IPS-20b (cell line): ENCODE data around the gene GRK4.
"Not testable (repeated sequence)": the region's sequence is repeated elsewhere in the genome, so short reads cannot be mapped to it uniquely, and the experiment has no call there.

Experiments used
- H3K27ac ChIP-seq: one replicate; pipeline ENCODE4 v1.5.1; 2013; ENCODE audit warnings: low read length
- H3K27me3 ChIP-seq: 2 replicates; pipeline ENCODE4 v1.6.1; 2013; ENCODE audit warnings: mild to moderate bottlenecking, low read length, inconsistent platforms; ENCODE audit not compliant: insufficient read depth
- H3K36me3 ChIP-seq: 2 replicates; pipeline ENCODE4 v1.6.1; 2013; ENCODE audit warnings: low read depth, mild to moderate bottlenecking, inconsistent platforms, low read length, moderate library complexity; ENCODE audit not compliant: insufficient read depth
- H3K4me1 ChIP-seq: 2 replicates; pipeline ENCODE4 v1.6.1; 2013; ENCODE audit warnings: mild to moderate bottlenecking, control low read depth, inconsistent platforms, low read length, moderate library complexity; ENCODE audit not compliant: insufficient read depth
- H3K4me3 ChIP-seq: 2 replicates; pipeline ENCODE4 v1.5.1; 2013; ENCODE audit warnings: mild to moderate bottlenecking, low read length, inconsistent platforms
- H3K9ac ChIP-seq: 2 replicates; pipeline ENCODE4 v1.6.1; 2013; ENCODE audit warnings: low read depth, mild to moderate bottlenecking, inconsistent platforms, low read length, moderate library complexity
- H3K9me3 ChIP-seq: 2 replicates; pipeline ENCODE4 v1.6.1; 2013; ENCODE audit warnings: mild to moderate bottlenecking, low read depth, low read length, inconsistent platforms; ENCODE audit not compliant: insufficient read depth

The GRK4 gene

GRCh38 chr4:2945619-2946604 is 17.5 kb upstream of the GRK4 start:
- H3K4me3 ChIP-seq, H3K9me3 ChIP-seq, H3K27me3 ChIP-seq, H3K27ac ChIP-seq, H3K9ac ChIP-seq, H3K4me1 ChIP-seq: not testable (repeated sequence)
- H3K36me3 ChIP-seq, result peaks cover 97% of the 10 kb centered on the region

- Histone ChIP-seq H3K36me3 (peaks cover 97% of the 10 kb centered on the region), H3K9me3 (no peaks in the 10 kb centered on the region)
These were observed 16.4 kb upstream of the GRK4 start for GRCh38 chr4:2946812-2947600.

GRCh38 chr4:2947926-2948325 is 15.4 kb upstream of the GRK4 start:
- Histone ChIP-seq H3K36me3 (peaks cover 97% of the 10 kb centered on the region), H3K4me1 (no peaks in the 10 kb centered on the region), H3K9ac (no peak overlapping the region), H3K4me3 (no peak overlapping the region), H3K9me3 (no peaks in the 10 kb centered on the region), H3K27me3 (no peaks in the 10 kb centered on the region), H3K27ac (no peak overlapping the region)

More at GRCh38 chr4:2946812-2947600, 16.4 kb upstream of the GRK4 start:
- H3K27ac ChIP-seq, result no peak overlapping the region
- H3K9ac ChIP-seq, result no peak overlapping the region
- no peaks in the 10 kb centered on the region for H3K27me3 ChIP-seq
- no peak overlapping the region for H3K4me3 ChIP-seq
- H3K4me1 ChIP-seq, result no peaks in the 10 kb centered on the region

GRCh38 chr4:2948895-2949781 is 14.2 kb upstream of the GRK4 start:
- Histone ChIP-seq H3K4me1 (no peaks in the 10 kb centered on the region), H3K9ac (no peak overlapping the region), H3K36me3 (peaks cover 97% of the 10 kb centered on the region), H3K4me3 (no peak overlapping the region), H3K27ac (no peak overlapping the region), H3K9me3 (no peaks in the 10 kb centered on the region), H3K27me3 (no peaks in the 10 kb centered on the region)

- peaks cover 96% of the 10 kb centered on the region for H3K36me3 ChIP-seq
- H3K27me3 ChIP-seq, result no peaks in the 10 kb centered on the region
- H3K9me3 ChIP-seq, result no peaks in the 10 kb centered on the region
- no peak overlapping the region for H3K4me3 ChIP-seq
- H3K9ac ChIP-seq, result no peak overlapping the region
- no peaks in the 10 kb centered on the region for H3K4me1 ChIP-seq
- no peak overlapping the region for H3K27ac ChIP-seq
These were observed 13.6 kb upstream of the GRK4 start for GRCh38 chr4:2949782-2950125.

- H3K4me3 ChIP-seq, result no peak overlapping the region
- no peaks in the 10 kb centered on the region for H3K4me1 ChIP-seq
- no peak overlapping the region for H3K27ac ChIP-seq
- H3K9me3 ChIP-seq, result peaks cover under 1% of the 10 kb centered on the region
- H3K27me3 ChIP-seq, result no peaks in the 10 kb centered on the region
- no peak overlapping the region for H3K9ac ChIP-seq
- peaks cover 91% of the 10 kb centered on the region for H3K36me3 ChIP-seq
These were observed 13.0 kb upstream of the GRK4 start for GRCh38 chr4:2950221-2950989.

GRCh38 chr4:2953496-2953895 is 9.9 kb upstream of the GRK4 start:
- H3K9me3 ChIP-seq, result peaks cover 15% of the 10 kb centered on the region
- no peak overlapping the region for H3K27ac ChIP-seq
- H3K27me3 ChIP-seq, result no peaks in the 10 kb centered on the region
- no peaks in the 10 kb centered on the region; the same call in 1 of the 2 replicates for H3K4me1 ChIP-seq
- no peak overlapping the region for H3K9ac ChIP-seq
- peaks cover 94% of the 10 kb centered on the region for H3K36me3 ChIP-seq
- H3K4me3 ChIP-seq, result no peak overlapping the region

- no peak overlapping the region for H3K4me3 ChIP-seq
- H3K36me3 ChIP-seq, result peaks cover 89% of the 10 kb centered on the region
- H3K9me3 ChIP-seq, result peaks cover 15% of the 10 kb centered on the region
- no peaks in the 10 kb centered on the region for H3K27me3 ChIP-seq
- H3K27ac ChIP-seq, result no peak overlapping the region
- no peaks in the 10 kb centered on the region; the same call in 1 of the 2 replicates for H3K4me1 ChIP-seq
- H3K9ac ChIP-seq, result no peak overlapping the region
These were observed 8.8 kb upstream of the GRK4 start for GRCh38 chr4:2954358-2955185.

GRCh38 chr4:2955186-2956044 is 8.0 kb upstream of the GRK4 start:
- Histone ChIP-seq H3K36me3 (peaks cover 80% of the 10 kb centered on the region), H3K9me3 (peaks cover 15% of the 10 kb centered on the region)
- not testable (repeated sequence) for H3K4me1 ChIP-seq, H3K27ac ChIP-seq, H3K4me3 ChIP-seq, H3K9ac ChIP-seq, H3K27me3 ChIP-seq
